Renal cortical epithelial cell (primary cell): ENCODE results near the gene BMX. TPM values are rescaled to one million over a fixed set of nuclear protein-coding genes. Genes with fewer than 3 reads are reported as not detected.

Source experiments
- DNase-seq: peaks from one replicate; pipeline ENCODE4 v3.0.0-alpha.2; 2011; ENCODE audit warnings: low read depth
- total RNA-seq: library from RNA; depleted of rRNA; stranded (reverse); fragments of >200 nt; gene quantifications from 2 replicates; pipeline ENCODE4 v1.2.3, GENCODE V29; 2014

The BMX gene
- 0.15 and 0.35 TPM in 2 replicates for total RNA-seq

DNA sequence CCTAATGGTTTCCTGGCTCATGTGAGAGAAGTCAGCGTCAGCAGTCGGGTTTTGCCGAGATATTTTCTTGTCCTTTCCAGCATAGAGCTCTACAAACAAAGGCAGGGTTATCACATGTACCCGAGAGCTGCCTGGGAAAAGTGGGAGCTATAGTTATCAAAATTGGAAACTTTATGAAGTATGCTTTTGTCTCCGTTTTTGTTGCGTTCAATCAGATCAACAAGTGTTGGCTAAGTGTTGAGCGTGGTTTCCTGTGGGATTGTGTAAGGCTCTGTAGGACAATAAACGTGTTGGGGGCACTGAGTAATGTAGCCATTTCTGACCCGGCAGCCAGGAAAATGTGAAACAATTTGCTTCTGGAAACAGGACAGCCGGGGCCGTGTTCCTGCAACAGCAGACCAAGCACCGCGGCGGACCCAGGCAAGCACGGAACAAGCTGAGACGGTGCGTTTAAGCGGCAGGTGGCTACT, at the start of gene BMX:
TSS of gene BMX (plus strand) at position 311 of the 470 bp plus-strand sequence. CDS start 7,547 bp downstream, outside the sequence.
- DNase-seq: no peak

DNA sequence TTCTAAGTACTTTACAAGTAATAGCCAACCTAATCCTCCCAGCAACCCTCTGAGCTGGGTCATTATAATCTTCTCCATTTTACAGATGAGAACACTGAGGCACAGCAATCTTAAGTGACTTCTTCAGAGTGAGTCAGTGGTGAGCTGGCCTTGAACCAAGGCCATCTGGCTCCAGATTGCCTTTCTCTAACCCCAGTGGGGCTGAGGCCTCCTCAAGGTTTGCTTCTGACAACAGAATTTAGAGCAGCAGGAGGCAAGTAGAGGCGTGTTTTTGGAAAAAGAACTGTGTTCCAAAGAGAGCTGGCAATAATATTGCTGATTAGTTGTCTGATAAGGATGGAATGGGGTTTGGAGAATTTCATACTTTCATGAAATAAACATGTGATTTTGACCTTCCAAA, 48.7 kb upstream of the BMX start:
- DNase-seq: no peak

DNA sequence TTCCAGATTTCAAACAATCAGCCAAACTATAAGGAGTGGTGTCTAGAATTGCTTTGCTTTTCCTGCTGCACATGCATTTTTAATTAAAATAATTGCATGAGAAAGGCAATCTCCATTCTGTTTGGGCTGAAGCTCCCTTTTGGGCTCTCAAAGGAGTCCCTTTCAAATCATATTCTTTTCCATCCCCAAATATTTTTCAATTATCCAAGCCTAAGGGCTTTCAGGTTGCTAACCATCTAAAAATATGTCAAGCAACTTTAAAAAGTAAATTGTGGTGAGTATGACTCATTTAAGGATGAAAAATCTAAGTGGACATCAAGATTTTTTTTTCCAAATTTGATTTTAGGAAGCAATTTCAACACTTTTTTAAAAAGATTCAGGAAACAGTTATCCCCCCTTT, 35.9 kb upstream of the BMX start:
- no peak for DNase-seq

DNA sequence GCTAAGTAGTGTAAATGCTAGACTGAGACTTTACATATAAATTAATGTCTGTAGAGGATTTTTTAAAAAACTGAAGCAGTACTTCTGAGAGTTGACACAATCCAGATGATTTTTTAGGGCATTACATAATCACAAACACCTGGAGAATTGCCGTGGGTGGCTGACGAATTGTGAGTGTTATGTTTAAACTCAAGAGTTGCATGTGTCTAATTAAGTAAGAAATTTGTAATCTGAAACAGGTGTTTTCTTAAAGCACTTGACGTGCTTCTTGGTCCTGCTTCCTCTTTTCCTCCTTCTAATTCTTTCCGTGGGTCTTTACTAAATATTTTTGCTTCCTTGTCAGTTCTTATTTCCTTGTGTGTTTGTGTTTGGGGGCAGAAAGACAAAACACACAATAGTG, 35.3 kb upstream of the BMX start:
- no peak for DNase-seq

DNA sequence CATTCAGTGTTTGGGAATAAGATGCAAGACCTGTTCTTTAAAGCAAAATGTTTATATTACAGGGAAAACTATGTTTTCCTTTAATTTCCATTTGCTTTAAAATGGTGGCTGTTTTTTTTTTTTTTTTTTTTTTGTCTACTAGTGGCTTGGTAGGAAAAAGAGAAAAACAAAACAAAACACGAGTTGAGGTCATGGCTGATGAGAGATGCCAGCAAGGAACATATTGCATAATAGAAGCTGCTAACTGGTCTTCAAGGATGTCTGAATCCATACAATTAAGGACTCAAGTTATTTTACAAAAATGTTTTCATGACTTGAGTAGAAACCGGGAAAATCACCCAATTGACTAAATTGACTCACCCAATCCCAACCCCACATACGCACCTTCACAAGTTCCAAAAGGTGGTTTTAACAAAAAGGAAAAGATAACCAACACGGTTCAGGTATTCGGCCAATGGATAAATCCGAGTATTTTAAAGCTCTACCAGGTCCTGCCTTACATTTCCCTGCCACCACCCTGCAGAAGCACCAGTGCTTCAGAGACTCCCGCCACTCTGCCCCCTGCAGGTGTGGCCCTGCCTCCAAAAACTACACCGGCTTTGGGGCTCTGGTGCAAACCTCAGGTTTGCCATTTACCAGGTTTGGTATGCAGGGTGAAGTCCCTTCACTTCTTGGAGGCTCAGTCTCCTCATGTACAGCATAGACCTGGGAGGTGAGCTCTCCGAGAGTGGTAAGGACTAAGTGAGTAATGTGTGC, 34.5 kb upstream of the BMX start:
- no peak for DNase-seq

DNA sequence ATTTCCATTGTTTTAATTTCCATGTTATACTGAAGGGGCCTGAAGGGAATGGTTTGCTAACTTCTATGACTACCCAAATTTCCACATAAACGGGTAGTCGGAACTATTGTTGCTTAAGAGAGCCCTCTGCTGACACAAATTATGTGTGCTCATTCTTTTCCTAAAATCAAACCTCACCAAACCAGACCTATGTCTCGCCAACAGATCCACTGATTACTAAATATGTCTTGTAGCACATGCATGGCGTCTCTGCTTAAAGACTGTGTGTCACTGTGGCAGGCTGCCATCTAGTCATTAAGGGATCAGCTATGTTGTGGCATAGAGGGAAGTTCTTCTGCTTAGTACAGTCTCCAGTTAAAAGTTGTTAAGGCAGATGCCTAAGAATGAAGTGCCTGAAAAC, 32.6 kb upstream of the BMX start:
- peak; percentile 33 for DNase-seq

DNA sequence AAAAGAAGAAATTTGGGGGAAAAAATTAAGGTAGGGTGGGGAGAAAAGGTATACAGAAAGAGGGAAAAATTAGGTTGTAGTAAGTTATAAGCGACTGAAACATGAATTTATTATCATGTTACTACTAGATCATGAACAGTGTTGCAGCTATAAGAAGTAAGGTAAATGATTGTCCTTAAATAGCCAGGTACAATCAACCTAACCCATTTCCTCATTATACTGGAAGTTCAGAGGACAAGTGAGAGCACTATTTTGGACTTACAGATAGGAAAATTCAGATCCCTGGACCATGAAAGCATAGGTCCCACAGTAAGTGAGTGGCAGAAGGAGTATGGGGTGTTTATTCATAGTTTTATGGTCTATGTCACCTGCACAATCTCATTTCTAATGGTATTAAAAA, 31.0 kb upstream of the BMX start:
- no peak for DNase-seq

DNA sequence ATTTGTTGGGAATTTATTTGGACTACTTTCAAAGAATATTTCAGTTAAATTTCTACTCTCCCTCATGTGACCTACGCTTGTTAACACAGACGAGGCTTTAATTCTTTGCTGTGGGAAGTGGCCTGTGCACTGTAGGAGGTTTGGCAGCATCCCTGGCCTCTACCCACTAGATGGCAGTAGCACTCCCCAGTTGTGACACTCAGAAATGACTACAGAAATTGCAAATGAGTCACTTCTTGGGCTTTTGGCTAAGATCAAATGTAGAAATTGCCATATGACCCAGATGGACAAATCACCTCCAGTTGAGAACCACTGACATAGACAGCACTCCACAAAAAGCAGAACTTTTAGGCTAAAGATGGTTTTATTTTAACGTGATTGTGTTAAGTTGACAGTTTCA, 29.6 kb upstream of the BMX start:
- DNase-seq: peak; percentile 49

DNA sequence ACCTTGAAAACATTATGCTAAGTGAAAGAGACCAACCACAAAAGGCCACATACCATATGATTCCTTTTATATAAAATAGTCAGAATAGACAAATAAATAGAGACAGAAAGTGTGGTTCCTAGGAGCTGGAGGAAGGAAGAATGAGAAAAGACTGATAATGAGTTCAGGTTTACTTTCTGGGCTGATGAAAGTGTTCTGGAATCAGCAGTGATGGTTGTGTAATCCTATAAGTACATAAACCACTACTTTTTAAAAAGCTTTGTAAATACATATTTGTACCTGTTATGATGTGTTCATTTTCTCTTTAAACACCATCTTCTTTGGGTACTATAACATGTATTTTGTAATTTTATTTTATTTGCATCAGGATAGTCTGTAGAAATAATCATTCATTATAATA, 28.1 kb upstream of the BMX start:
- DNase-seq: no peak

DNA sequence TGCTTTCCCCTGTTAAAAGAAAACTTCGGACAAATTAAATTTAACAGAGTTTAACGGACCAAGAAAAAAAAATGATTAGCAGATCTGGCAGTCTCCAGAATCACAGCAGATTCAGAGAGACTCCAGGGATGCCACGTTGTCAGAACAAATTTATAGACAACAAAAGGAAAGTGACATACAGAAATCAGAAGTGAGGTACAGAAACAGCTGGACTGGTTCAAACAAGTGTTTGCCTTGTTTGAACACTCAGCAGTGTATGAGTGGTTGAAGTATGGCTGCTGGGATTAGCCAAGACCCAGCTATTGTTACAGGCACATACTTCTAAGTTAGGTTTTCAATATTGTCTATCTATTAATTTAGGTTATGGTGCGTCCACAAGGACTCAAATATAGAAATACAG, 26.6 kb upstream of the BMX start:
- no peak for DNase-seq

DNA sequence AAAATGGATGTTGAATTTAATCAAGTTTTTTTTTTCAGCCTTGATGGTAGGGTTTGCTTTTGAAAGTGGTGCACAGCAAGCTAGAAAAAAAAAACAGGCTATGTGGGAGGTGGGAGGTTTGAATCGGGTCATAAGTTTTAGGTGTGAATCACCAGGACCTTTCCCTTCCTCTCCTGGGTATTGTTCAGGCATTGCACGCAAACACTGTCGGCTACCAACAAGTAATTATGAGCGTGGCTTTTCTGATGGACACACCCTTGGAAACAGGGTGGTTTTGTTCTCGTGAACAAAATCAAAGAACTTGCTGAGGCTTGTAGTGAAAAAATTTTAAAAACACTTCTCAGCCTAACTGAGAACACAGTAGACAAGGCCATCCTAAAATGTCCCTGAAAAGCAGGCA, 25.6 kb upstream of the BMX start:
- DNase-seq: peak; percentile 89

DNA sequence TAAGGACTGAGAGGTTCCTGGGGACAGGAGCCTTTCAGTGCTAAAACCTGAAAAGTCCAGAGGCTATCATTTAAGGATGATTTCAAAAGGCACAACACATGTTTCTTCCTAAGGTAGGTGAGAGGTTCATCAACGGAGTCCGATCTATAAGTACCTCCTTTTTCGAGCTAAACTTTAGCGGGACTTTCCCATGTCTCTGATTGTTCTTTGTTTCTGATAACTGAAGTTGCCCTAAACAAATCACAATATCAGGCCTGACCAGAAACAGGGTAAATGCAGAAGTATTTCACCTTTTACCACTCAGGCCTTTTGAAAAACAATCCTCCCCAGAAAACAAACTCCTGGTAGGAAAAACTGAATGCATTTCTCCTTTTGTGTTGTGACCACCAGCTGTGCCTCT, 25.1 kb upstream of the BMX start:
- DNase-seq: no peak

DNA sequence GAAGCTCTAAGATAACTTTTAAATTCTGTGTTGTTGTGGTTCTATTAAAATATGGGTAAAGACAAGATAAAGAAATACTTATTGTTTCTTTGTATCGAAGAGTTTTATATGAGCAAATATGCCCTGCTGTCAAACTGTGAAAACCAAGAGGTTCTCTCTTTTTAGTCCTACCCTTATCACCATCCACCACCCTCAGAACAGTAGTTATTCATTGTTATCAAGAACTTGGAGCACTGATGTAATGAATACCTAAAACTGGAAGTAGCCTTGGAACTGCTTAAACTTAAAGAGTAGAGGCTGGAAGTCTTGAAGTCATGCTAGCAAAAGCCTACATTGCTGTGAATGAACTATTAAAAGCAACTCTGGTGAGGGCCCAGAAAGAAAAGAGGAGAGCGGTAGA, 16.7 kb upstream of the BMX start:
- no peak for DNase-seq

DNA sequence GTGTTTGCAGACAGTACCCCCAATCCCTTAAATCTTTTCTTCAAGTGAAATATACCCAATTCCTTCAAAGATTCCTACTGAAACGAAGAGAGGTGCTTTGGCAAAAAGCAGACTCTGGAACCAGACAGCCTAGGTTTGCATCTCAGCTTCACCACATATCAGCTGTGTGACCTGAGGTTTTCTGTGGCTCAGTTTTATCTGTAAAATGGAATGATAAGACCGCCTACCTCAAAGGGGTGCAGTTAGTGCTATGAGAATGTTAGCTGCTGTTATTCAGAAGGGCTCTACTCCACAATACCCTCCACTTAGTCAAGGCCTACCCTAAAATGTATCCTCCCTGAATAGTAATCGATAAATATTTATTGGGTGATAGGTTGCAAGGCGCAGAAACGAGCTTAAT, 8.1 kb upstream of the BMX start:
- DNase-seq: no peak

DNA sequence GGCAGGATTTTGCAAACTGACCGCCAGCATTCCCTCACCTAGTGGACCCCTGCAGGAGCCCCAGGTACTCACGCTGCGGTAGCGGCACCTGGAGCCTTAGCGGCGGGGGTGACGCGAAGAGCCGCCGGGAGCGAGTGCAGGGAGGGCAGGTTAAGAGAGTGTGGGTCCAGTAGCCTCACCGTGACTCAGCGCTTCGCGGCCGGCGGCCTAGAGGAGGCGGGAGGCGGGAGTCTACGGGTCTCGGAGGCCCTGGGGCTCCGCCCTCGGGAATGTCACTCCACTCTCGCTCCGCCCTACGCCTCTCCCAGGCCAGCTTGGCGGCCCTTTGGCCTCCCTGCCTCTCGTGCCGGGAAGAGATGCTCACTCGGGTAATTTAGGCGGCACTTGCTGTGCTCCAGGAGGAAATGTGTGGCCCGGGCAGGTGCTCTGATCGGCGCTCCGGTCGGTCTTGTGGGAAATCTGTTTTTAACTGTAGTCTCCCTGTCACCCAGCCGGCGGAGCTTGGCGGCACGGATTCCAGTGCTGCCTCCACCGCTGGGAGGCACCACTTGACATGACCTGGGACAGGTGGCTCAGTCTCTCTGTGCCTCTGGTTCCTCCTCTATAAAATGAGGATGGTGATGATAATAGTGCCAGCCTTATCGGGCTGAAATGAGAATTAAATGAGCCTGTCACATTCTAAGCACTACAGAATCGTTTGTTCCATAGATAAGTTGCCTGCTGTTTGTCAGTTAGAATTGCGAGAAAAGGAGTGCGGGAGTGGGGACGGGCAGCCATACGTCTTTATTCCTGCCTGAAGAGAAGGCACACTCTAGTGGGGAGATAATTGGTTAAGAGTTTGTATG, 7.3 kb upstream of the BMX start, which contains the start of gene PIR:
TSS of gene PIR (minus strand) at position 216 of the 845 bp plus-strand sequence. CDS start 2,076 bp downstream, outside the sequence.
- DNase-seq: peak; percentile 71

DNA sequence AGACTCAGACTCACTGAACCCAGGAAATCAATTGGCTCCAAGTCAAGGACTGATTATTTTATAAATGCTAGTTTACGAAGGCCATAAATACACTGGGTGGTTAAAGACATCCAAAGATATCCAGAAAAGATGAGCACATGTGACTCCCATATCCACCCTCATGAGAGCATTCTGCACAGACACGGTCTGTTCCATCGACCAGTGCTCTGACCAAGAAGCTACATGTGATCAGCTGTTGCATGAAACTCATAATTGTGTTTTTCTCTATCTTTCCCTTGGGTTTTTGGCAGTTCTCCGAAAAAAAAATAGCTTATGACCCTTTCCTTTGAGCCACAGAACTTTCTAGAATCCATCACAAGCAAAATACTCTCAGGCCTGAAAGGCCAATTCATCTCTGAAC, 4.8 kb upstream of the BMX start:
- no peak for DNase-seq

DNA sequence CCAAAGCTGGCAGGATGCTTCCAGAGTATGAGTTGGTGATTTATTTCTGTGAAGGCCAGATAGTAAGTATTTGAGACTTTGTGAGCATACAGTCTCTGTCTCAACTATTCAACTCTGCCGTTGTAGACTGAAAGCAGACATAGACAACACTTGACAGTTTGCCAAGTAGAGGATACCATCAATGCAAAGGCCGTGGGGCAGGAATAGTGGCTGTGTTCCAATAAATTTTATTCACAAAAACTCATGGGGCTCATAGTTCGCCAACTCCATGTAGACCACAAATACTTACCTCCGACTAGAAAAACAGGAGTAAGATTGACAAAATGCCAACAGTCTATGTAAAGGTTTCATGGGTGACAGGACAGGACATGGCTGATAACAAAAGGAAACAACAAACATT, 3.8 kb upstream of the BMX start:
- DNase-seq: no peak

DNA sequence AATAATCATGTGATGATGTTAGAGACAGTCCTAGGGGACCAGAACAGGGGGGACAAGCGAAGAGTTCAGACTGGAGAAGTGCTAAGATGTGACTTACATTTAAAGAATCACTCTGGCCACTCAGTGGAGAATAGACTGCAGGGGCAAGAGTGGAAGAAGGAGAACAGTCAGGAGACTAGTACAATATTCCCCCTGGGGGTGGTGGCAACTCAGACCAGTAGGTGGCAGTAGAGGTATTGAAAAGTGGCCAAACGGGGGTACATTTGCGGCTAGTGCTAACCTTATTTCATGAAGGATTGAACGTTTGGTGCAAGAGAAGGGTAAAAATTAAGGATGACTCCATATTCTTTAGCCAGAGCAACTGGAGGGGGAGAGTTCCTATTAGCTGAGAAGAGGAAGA, 2.7 kb upstream of the BMX start:
- DNase-seq: peak; percentile 21

DNA sequence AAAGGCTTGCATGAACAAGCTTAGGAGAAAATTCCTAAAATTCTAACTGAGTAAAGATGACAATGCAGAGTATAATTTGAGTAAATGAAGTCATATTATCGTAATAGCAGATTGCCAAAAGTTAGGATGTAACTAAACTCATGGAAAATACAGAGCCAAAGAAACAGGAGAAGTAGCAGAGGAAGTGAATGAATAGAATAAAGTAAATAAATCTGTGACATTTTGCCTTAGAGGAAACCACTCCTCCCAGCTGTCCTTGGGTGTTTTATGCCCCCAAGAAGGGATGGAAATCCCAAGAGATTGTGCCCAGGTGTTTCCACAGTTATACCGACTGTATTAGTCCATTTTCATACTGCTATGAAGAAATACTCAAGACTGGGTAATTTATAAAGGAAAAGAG, 1.9 kb upstream of the BMX start:
- no peak for DNase-seq

DNA sequence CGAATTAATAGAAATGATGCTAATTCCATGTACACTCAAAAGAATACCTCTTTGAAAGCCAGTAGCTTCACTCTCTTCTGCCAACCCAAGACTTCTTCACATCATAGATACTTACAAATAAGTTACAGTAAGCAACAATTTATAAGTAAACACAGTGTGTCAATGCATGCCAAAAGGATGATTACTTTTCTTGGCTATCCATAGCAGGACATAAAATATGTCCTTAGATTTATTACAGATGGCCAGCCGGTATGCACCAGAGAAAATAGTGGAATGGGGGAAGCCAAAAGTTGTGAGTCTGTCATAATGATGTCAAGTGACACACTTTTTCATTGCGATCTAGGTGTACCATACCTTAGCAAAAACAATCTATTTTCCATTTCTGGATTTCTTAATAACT, 631 bp upstream of the BMX start:
- DNase-seq: no peak

DNA sequence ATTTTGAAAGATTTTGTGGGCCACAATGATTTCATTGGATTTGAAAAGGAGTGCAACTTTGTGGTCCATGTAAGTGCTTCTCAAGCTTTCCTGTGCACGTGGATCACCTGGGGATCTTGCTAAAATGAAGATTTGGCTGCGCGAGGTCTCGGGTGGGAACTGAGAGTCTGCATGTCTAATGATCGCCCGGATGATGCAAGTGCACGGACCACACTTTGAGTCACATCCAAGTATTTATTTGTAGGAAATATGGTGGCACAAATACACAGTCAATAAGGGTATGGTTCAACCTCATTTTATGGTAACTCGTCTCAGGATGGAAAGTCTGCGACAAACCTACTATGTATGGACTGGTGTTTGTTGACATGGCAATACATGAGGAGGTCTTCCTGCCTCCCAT, 899 bp downstream of the BMX start:
- no peak for DNase-seq

DNA sequence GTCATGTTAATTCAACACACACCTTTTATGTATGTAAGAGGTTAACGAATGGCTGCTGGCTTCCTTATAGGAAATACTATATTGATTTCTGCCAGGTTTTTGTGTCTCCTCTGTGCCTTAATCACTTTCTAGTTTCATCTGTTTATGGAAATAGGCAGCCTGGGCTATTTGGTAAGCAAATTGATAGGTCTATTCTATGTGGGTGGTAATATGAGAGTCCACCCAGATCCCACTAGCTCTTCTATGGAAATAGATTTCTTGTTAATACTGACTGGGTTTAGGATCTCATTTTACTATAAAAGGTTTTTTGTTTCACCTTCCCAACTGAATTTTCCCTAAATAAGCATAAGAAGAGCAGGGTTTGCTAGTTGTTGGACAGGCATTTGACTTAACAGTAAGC, 4.1 kb downstream of the BMX start:
- DNase-seq: no peak

DNA sequence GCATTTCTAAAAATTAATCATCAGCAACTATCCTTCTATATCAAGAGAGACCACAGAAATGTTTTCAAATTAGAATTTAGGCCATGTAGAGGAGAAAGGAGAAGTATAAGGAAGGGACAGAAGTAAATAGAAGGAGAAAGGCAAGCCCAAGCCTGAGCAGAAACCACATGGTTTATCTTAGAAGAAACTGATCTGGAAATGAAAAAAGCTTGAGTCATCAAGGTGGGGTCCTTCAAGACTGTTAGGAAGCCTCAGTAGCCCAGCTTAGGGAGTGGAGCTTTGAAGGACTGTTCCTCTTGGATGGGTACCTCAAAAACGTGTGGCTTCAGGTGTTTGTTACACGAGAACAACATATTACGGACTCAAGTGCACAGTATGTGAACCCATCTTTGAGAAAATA, 4.5 kb downstream of the BMX start:
- DNase-seq: no peak
